MM.1S (cell line): ENCODE data around the gene ATG3.

Experiments
- EZH2 ChIP-seq: fragments of 300-600 bp; sonication (generic); optimal IDR thresholded peaks from 2 replicates; pipeline ENCODE3; 2017; ENCODE audit warnings: low read depth, mild to moderate bottlenecking, antibody characterized with exemption, low read length, mixed read lengths
- TF ChIP-seq, protein P1 (sequence below): fragments of 300-600 bp; sonication (generic); IDR thresholded peaks from 2 replicates; pipeline ENCODE4 v1.5.1; 2016; ENCODE audit warnings: antibody characterized with exemption, low read length, mixed read lengths

DNA sequence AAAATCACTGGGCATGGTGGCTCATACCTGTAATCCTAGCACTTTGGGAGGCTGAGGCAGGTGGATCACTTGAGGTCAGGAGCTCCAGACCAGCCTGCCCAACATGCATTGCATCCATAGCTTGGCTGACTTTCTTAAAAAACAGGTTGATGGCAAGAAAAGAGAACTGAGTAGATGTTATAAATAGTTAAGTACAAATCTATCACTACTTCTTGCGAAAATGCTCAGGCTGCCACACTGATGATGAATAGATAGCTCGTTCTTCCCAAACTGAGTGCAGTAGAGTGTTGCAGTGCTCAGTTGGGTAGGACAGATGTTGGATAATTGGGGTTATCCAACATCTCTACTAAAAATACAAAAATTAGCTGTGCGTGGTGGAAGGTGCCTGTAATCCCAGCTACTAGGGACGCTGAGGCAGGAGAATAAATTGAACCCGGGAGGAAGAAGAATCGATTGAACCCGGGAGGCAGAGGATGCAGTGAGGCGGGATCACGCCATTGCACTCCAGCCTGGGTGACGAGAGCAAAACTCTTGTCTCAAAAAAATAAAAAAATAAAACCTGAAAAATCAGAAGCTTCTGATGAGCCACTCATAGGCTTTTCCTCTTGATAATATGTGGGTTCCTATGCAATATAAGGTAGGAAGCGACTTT lies 63.7 kb downstream of the ATG3 start:
- TF ChIP-seq, protein P1, sequence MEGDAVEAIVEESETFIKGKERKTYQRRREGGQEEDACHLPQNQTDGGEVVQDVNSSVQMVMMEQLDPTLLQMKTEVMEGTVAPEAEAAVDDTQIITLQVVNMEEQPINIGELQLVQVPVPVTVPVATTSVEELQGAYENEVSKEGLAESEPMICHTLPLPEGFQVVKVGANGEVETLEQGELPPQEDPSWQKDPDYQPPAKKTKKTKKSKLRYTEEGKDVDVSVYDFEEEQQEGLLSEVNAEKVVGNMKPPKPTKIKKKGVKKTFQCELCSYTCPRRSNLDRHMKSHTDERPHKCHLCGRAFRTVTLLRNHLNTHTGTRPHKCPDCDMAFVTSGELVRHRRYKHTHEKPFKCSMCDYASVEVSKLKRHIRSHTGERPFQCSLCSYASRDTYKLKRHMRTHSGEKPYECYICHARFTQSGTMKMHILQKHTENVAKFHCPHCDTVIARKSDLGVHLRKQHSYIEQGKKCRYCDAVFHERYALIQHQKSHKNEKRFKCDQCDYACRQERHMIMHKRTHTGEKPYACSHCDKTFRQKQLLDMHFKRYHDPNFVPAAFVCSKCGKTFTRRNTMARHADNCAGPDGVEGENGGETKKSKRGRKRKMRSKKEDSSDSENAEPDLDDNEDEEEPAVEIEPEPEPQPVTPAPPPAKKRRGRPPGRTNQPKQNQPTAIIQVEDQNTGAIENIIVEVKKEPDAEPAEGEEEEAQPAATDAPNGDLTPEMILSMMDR, result no peak
- no peak for TF ChIP-seq EZH2
